ENCODE measurements around the gene EXOC2. TPM values are rescaled to one million over a fixed set of nuclear protein-coding genes. Genes with fewer than 3 reads are reported as not detected.

The EXOC2 gene
- total and polyA plus RNA-seq, 10 of the 15 experiments (the other 5 are each of a cell fraction or from before 2014, with no cell fraction given): 8.7 to 32.8 (median 20.7) TPM

DNA sequence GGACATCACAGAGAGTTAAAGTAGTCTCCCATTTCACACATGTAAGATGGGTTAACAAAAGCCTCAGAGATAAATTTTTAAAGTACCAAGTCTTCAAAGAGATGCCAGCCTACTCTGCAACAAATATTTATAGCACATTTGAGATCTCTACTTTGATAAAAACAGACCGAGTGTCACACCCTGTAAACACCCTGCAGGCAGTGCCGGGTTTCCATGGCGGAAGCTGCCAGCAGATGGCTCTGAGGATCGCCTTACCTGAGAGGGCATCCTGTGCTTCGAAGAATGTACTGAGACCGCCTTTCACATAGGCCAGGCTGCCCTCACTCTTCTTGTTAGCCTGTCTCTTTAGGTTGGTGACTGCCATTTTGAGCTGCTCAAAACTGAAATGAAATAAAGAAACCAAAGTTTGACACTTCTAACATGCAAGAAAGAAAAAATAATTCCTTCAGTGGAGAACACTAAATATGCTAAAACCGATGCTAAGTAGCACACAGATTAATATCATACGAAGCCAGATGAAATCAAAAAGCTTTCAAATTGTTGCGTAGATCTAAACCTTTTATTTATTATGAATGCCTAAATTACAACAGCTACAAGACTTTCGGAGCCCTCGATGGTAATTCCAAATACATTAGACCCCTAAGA lies 75.4 kb downstream of the EXOC2 start:
- no peaks in the 10 kb centered on the region for H3K9me3 ChIP-seq (replicated peaks; ENCODE audit: control insufficient read depth, insufficient read depth, low read length)
- ChIA-PET CTCF (interaction anchor here (1.0 to 1.8 kb wide), 6 partner anchors 12 to 429 kb away, joined by 3 to 6 read pairs (median 4); no protein-coding TSS in a partner anchor), POLR2A (interaction anchor here (0.6 kb wide), 1 partner anchor 462 kb away, joined by 3 read pairs; no protein-coding TSS in a partner anchor), SMC1A (ENCODE audit: uncharacterized antibody, unreplicated experiment) (interaction anchor here (0.7 to 2.2 kb wide), 6 partner anchors 12 to 214 kb away, joined by 3 to 8 read pairs (median 4); no protein-coding TSS in a partner anchor), RAD21 (ENCODE audit: unreplicated experiment) (interaction anchor here (1.3 kb wide), 1 partner anchor 25 kb away, joined by 3 read pairs; no protein-coding TSS in a partner anchor)
- H3K36me3 ChIP-seq (ENCODE audit: control insufficient read depth in 2 of 2, insufficient read depth in 2 of 2, low read length in 1 of 2): peaks cover 0 to 8% of the 10 kb centered on the region in 2 experiments; a peak in 3 of 4 replicates
- no peak overlapping the region for H3K4me2 ChIP-seq (ENCODE audit: control insufficient read depth, insufficient read depth)
- WGBS (ENCODE audit: insufficient coverage, insufficient replicate concordance, low lambda C conversion rate, missing lambda C conversion rate): 98% methylated on average over 11 of the region's 11 CpGs
- no peaks in the 10 kb centered on the region for H3K4me1 ChIP-seq (ENCODE audit: control insufficient read depth, insufficient read depth, low read length)
- H2AFZ ChIP-seq (ENCODE audit: control insufficient read depth, low read depth, low read length): no peak overlapping the region
- 0 out of 6 replicates have a peak, but pooled peaks of 1 of the 3 experiments have one; percentile 4 for TF ChIP-seq CTCF (IDR thresholded peaks at IDR 0.05 in 2 of 3, conservative IDR thresholded peaks at IDR 0.05 in 1 of 3; ENCODE audit: control insufficient read depth in 2 of 3, extremely low read depth in 1 of 3, insufficient read depth in 1 of 3, low read depth in 3 of 3, low read length in 3 of 3)
- no peak for TF ChIP-seq JUNB (IDR thresholded peaks at IDR 0.05)
- no peak for DNase-seq (ENCODE audit: low read depth, low spot score)
- H3K4me3 ChIP-seq: no peak overlapping the region
- H4K20me1 ChIP-seq (ENCODE audit: control insufficient read depth, insufficient read depth): no peaks in the 10 kb centered on the region
- no peak for FAIRE-seq
- intact Hi-C loops (cut with micrococcal nuclease; ENCODE audit: unreplicated experiment): no loop called here
- no peak overlapping the region for H3K27ac ChIP-seq (ENCODE audit: control insufficient read depth, insufficient read depth)
- H3K79me2 ChIP-seq (ENCODE audit: control insufficient read depth, insufficient read depth, low read length): no peaks in the 10 kb centered on the region
- in situ Hi-C loops (cut with MboI): no loop called here
- no peaks in the 10 kb centered on the region for H3K27me3 ChIP-seq (replicated peaks in 1 of 2; ENCODE audit: control insufficient read depth in 2 of 2, insufficient read depth in 2 of 2, low read length in 1 of 2)
- H3K9ac ChIP-seq (ENCODE audit: control insufficient read depth, insufficient read depth, low read length): no peak overlapping the region
- no peak for ATAC-seq
- BruUV-seq (replicated peaks): no TSS peak

DNA sequence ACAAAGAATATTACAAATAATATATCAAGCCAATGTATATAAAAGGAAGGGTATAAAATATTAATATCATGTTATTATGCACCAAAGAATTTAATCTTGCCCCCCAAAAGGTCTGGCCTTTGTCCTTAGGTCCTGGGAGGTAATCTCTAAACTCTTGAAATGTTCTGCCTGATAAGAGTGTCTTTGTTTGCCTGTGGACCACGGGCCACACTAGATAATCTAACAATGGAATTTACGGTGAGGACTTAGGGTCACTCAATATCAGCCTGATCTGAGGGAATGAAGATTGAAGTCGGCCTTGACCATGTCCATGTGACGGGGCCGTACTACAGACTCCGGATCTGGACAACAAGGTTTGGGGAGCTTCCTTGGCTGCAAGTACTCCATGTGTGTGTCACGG lies 79.0 kb downstream of the EXOC2 start:
- Histone ChIP-seq H3K27me3 (replicated peaks in 1 of 2; ENCODE audit: control insufficient read depth in 2 of 2, insufficient read depth in 2 of 2, low read length in 1 of 2) (no peaks in the 10 kb centered on the region), H4K20me1 (ENCODE audit: control insufficient read depth, insufficient read depth) (no peaks in the 10 kb centered on the region), H3K36me3 (ENCODE audit: control insufficient read depth in 2 of 2, insufficient read depth in 2 of 2, low read length in 1 of 2) (peaks cover 0 to 8% of the 10 kb centered on the region in 2 experiments; a peak in 3 of 4 replicates), H3K4me3 (no peak overlapping the region), H3K4me1 (ENCODE audit: control insufficient read depth, insufficient read depth, low read length) (peaks cover 8% of the 10 kb centered on the region; the same call in 1 of the 2 replicates), H3K79me2 (ENCODE audit: control insufficient read depth, insufficient read depth, low read length) (no peaks in the 10 kb centered on the region), H3K9me3 (replicated peaks; ENCODE audit: control insufficient read depth, insufficient read depth, low read length) (no peaks in the 10 kb centered on the region), H3K4me2 (ENCODE audit: control insufficient read depth, insufficient read depth) (no peak overlapping the region), H2AFZ (ENCODE audit: control insufficient read depth, low read depth, low read length) (no peak overlapping the region), H3K27ac (ENCODE audit: control insufficient read depth, insufficient read depth) (no peak overlapping the region), H3K9ac (ENCODE audit: control insufficient read depth, insufficient read depth, low read length) (no peak overlapping the region)
- ATAC-seq: no peak
- in situ Hi-C loops (cut with MboI): no loop called here
- no peak for DNase-seq (ENCODE audit: low read depth, low spot score)
- intact Hi-C loops (cut with micrococcal nuclease; ENCODE audit: unreplicated experiment): no loop called here
- WGBS (ENCODE audit: insufficient coverage, insufficient replicate concordance, low lambda C conversion rate, missing lambda C conversion rate): 100% methylated on average over 7 of the region's 7 CpGs
- CTCF ChIA-PET: interaction anchor here (1.4 to 1.8 kb wide), 3 partner anchors 21 to 108 kb away, joined by 3 to 4 read pairs (median 4); no protein-coding TSS in a partner anchor
- RAD21 ChIA-PET (ENCODE audit: unreplicated experiment): no interaction called here
- TF ChIP-seq MEF2B (IDR thresholded peaks at IDR 0.05; ENCODE audit: partially characterized antibody, poor library complexity, severe bottlenecking) (no peak), NBN (IDR thresholded peaks at IDR 0.05) (no peak), CBX3 (IDR thresholded peaks at IDR 0.05; ENCODE audit: borderline replicate concordance, low read depth) (no peak), ZZZ3 (IDR thresholded peaks at IDR 0.05; ENCODE audit: control insufficient read depth, insufficient read length, low read depth) (no peak)
- FAIRE-seq: no peak
- SMC1A ChIA-PET (ENCODE audit: uncharacterized antibody, unreplicated experiment): interaction anchor here (1.3 kb wide), 1 partner anchor 19 kb away, joined by 3 read pairs; no protein-coding TSS in a partner anchor
- POLR2A ChIA-PET: no interaction called here
- no TSS peak for BruUV-seq (replicated peaks)
